GM12875 (cell line): ENCODE data around the gene DTX1.
"Not testable (repeated sequence)": the region's sequence is repeated elsewhere in the genome, so short reads cannot be mapped to it uniquely, and the experiment has no call there.

Source experiments
- H3K4me3 ChIP-seq: one replicate; pipeline ENCODE4 v1.5.1; 2011; ENCODE audit warnings: low read depth, low read length, control low read depth
- TF ChIP-seq, protein P1 (sequence below): IDR thresholded peaks from 2 replicates; pipeline ENCODE4 v1.5.1; 2011; ENCODE audit warnings: low read depth, mild to moderate bottlenecking, control low read depth, inconsistent platforms, low read length, moderate library complexity, borderline replicate concordance; ENCODE audit not compliant: insufficient read depth

The DTX1 gene

DNA sequence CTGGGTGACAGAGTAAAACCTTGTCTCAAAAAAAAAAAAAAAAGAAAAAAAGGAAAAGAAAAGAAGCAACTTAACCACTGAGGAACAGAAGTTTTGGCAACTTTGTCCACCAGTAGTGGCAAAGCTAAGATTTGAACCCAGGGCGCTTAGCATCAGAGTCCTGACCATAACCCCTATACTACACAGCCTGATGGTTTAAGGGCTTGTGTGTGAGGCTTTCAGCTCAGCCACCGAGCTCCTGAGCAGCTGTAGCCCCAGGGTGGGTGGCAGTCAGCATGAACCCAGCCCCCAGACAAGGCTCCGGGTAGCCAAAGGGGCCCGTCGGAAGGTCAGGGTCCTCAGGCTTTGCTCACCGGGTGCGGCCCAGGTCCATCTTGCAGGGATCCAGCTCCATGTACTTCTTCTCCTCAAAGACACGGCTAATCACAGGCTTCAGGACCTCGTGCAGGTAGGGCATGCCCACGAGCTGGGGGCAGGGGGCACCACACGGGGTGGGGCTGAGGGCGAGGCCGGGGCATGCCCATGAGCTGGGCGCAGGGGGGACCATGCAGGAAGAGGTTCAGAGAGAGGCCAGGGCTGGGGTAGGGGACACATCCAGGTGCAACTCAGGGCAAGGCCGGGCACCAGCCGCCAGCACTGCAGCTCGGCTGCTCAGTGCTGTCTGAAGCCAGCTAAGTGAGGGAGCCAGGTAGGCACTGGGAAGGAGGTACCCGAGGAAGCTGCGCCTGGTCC, 58.1 kb downstream of the DTX1 start:
- H3K4me3 ChIP-seq = no peak overlapping the region
- TF ChIP-seq, protein P1, sequence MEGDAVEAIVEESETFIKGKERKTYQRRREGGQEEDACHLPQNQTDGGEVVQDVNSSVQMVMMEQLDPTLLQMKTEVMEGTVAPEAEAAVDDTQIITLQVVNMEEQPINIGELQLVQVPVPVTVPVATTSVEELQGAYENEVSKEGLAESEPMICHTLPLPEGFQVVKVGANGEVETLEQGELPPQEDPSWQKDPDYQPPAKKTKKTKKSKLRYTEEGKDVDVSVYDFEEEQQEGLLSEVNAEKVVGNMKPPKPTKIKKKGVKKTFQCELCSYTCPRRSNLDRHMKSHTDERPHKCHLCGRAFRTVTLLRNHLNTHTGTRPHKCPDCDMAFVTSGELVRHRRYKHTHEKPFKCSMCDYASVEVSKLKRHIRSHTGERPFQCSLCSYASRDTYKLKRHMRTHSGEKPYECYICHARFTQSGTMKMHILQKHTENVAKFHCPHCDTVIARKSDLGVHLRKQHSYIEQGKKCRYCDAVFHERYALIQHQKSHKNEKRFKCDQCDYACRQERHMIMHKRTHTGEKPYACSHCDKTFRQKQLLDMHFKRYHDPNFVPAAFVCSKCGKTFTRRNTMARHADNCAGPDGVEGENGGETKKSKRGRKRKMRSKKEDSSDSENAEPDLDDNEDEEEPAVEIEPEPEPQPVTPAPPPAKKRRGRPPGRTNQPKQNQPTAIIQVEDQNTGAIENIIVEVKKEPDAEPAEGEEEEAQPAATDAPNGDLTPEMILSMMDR = no peak

DNA sequence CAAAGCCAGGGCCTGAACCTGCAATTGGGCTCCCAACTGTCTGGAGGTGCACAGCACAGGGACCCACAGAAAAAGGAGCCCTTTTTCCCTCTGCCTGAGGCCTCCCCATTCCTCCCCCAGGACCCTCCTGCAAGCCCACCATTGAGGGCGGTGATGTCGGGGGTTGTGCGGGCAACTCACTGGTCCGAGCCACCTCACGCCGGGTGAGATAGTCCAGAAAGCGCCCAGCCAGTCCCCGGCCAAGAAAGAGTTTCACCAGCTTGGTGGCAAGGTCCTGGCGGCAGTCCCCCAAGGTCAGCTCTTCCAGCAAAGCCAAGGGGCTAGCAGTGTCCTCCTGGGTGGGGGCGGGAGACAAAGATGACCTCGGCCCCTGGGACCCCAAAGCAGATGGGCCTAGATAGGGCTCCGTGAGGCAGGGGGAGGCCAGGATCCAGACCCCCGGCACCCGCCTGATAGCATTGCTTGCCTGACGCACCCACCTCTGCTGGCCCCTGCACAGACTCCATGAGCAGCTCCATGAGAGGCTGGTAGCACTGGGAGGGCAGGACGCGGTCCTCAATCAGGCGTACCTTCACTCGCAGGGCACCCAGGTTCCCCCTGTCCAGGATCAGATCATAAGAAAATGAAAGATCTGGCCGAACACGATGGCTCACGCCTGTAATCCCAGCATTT, 59.1 kb downstream of the DTX1 start:
- TF ChIP-seq, protein P1 = no peak
- no peak overlapping the region for H3K4me3 ChIP-seq

DNA sequence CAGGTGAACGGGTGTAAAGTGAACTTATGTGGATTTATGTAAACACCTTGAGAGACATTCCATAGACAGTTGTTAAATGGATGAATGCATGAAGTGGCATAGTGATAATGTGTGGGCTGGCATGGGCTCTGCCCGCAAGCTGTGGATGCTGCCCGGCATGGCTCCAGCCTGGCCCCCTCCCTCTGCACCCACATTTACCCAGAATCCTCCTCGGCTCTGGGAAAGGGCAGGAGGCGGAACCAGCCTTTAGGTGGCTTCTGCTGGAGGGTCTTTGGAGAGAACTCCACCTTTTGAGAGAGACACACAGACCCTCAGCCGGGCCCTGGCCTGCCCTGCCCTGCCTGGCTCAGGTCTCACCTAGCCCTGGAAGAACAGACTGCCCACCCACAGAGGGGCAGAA, 60.3 kb downstream of the DTX1 start:
- no peak overlapping the region for H3K4me3 ChIP-seq
- TF ChIP-seq, protein P1 = no peak

GRCh38 chr12:113117684-113118083, 61.2 kb downstream of the DTX1 start:
- H3K4me3 ChIP-seq = not testable (repeated sequence)

GRCh38 chr12:113118142-113118541, 61.6 kb downstream of the DTX1 start:
- no peak overlapping the region for H3K4me3 ChIP-seq
- TF ChIP-seq, protein P1 = no peak

DNA sequence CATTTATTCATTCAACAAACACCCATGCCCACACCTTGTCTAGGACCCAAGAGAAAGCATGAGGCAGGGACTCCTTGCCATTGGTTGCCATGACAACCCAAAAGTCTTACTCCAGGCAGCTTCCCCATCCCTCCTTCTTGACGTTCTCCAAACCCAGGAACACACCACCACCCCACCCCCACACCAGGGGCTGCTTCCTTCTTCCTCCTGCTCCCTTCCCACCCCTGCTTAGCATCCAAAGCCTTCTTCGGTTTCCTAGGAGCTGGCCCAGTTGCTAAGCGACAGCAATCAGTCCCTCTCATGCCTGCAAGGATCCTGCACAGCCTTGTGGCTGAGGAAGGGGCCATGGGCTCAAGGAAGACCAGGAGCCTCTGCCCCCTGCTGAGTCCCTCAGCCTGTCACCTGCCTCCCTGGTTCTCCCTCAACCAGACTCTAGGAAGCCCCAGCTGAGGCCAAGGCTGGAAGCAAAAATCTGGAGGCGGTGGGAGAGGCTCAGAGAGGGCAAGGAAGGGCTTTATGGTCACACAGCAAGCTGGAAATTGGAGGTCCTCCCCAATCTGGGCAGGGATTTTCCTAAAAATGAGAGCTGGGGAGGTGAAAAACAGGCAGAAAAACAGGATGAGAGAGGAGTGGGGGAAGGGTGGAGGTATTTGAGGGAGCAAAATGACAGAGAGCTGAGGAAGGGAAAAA, 63.6 kb downstream of the DTX1 start:
- TF ChIP-seq, protein P1 = no peak
- no peak overlapping the region for H3K4me3 ChIP-seq

DNA sequence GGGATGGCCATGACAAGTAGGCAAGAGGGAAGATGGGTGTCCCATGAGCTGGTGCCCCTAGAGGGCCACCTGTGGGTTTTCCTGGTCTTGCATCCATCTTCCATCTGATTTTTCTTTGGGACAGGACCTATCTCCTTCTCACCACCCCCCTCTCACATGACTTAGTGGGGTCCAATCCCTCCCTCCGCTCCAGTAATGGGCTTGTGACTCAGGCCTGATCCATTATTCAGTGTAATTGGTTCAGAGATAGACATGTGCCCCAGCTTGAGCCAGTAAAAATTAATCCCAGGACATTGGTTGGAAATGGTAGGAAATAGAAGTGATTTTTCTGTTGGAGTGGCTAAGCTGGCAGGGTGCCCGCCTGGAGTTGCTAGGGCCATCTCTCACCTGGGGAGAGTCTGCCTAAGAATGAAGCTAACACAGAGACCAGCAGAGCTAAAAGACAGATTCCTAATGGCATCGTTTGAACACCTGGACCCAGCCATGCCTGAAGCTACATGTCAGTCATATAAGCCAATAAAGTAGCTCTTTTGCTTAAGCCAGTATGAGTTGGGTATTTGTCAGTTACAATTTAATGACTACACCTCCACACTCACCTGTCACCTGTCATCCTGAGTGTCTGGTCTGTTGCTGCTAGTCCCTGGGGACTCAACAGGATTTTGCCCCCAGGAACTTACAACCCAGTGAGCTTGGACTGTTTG, 64.3 kb downstream of the DTX1 start:
- TF ChIP-seq, protein P1 = no peak

More for the DNA sequence above, 64.3 kb downstream of the DTX1 start:
- no peak overlapping the region for H3K4me3 ChIP-seq
